ENCODE data around the gene TTC21A. TPM values are rescaled to one million over a fixed set of nuclear protein-coding genes. Genes with fewer than 3 reads are reported as not detected.

The TTC21A gene
- total and polyA plus RNA-seq, 2 of the 13 experiments (the other 11 are each of a cell fraction or from before 2014, with no cell fraction given) = 0.31 to 1.5 TPM

DNA sequence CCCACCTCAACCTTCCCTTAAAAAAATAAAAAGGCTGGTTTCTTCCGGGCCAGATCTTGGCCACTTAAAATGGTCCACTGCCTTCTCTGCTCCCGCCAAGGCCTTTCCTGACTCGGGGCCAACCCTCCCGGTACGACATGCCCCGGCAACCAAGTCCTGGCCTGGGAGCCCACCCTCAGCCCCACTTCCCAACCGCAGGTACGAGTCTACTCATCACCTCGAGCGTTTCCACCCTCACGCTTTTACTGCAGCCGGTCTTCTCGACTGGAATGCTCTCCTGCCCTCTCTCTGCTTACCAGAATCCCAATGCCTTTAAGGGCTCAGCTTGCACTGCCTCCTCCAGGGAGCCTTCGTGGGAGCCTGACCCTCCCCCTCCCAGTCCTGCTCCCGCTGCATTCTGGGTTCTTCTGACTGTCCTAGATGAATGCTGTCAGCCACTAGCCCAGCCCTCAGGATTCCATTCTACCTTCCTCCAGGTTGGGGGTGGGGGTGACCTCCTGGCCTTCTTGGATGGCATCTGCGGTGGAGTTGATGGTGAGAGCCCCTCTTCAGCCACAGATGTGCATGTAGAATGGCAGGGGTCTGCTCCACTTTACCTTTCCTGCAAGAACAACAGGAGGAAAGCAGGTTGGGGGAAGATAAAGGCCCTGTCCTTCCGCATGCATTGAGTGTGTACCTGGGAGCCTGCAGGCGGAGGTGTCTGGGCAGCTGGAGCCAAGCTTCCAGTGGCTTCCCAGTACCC is 47.0 kb downstream of the TTC21A start:
- Histone ChIP-seq H3K27ac (ENCODE audit: extremely low read length, insufficient read depth, low read length) (peak overlapping the region; percentile 73), H2AFZ (ENCODE audit: low read length) (no peak overlapping the region), H3K4me1 (ENCODE audit: insufficient read depth, low read length) (peaks cover 47% of the 10 kb centered on the region), H3K79me2 (ENCODE audit: insufficient read depth, low read length) (peaks cover 38% of the 10 kb centered on the region), H3K9ac (ENCODE audit: insufficient read depth, low read depth, low read length) (peak overlapping the region; percentile 84), H3K27me3 (ENCODE audit: control insufficient read depth in 1 of 2, insufficient read depth in 2 of 2, low read length in 2 of 2) (no peaks in the 10 kb centered on the region; a peak in 1 of 5 replicates), H3K4me3 (replicated peaks in 1 of 3; ENCODE audit: insufficient read depth in 1 of 3, low read depth in 2 of 3, low read length in 3 of 3) (peak overlapping the region; percentile 73 to 91 (median 84)), H3K9me3 (ENCODE audit: low read length) (no peaks in the 10 kb centered on the region), H3K36me3 (replicated peaks in 1 of 2; ENCODE audit: control insufficient read depth in 1 of 2, insufficient read depth in 2 of 2, low read length in 2 of 2) (peaks cover 0 to 1% of the 10 kb centered on the region in 2 experiments; a peak in 1 of 5 replicates), H4K20me1 (ENCODE audit: insufficient read depth, low read length) (peaks cover 31% of the 10 kb centered on the region), H3K4me2 (ENCODE audit: low read depth, low read length) (peak overlapping the region; percentile 87)
- intact Hi-C loops (cut with micrococcal nuclease; ENCODE audit: unreplicated experiment) = loop anchor here (1.0 kb wide), 1 partner anchor 23 kb away; no protein-coding TSS in a partner anchor
- in situ Hi-C loops (cut with HindIII; ENCODE audit: extremely low pct_ligation_motif_present, low pct_unique_long_range_greater_than_20kb) = no loop called here
- DNase-seq (ENCODE audit: low spot score) (peak; percentile 60), FAIRE-seq (no peak), ATAC-seq (peak; percentile 56)
- ChIA-PET POLR2A (interaction anchor here (1.2 kb wide), 1 partner anchor 23 kb away, joined by 5 read pairs; no protein-coding TSS in a partner anchor), CTCF (ENCODE audit: low intra/inter-chr PET ratio, low total read pairs) (no interaction called here)
- BruUV-seq (replicated peaks) = TSS peak; percentile 88
- WGBS (ENCODE audit: low lambda C conversion rate) = 3% methylated on average over 17 of the region's 18 CpGs
- TF ChIP-seq ZNF878 (CRISPR knock-in tag; IDR thresholded peaks at IDR 0.05) (no peak), CHCHD3 (CRISPR knock-in tag; IDR thresholded peaks at IDR 0.05) (no peak), MTA1 (CRISPR knock-in tag; IDR thresholded peaks at IDR 0.05; ENCODE audit: borderline replicate concordance) (0 out of 2 replicates have a peak, but pooled peaks have one; percentile 32), HDAC1 (CRISPR knock-in tag; IDR thresholded peaks at IDR 0.05) (peak; percentile 35; the same call in 1 of the 2 replicates), CENPT (CRISPR knock-in tag; IDR thresholded peaks at IDR 0.05; ENCODE audit: low read depth) (no peak), ZNF547 (CRISPR knock-in tag; IDR thresholded peaks at IDR 0.05) (0 out of 2 replicates have a peak, but pooled peaks have one; percentile 55), HIVEP1 (CRISPR knock-in tag; IDR thresholded peaks at IDR 0.05) (peak; percentile 46; the same call in 1 of the 2 replicates), ZNF670 (CRISPR knock-in tag; IDR thresholded peaks at IDR 0.05; ENCODE audit: borderline replicate concordance) (no peak), ZNF543 (CRISPR knock-in tag; IDR thresholded peaks at IDR 0.05) (no peak), CAMTA2 (CRISPR knock-in tag; IDR thresholded peaks at IDR 0.05; ENCODE audit: borderline replicate concordance) (0 out of 2 replicates have a peak, but pooled peaks have one; percentile 54), ZNF274 (CRISPR knock-in tag; IDR thresholded peaks at IDR 0.05) (no peak), POLR2AphosphoS5 (IDR thresholded peaks at IDR 0.05; ENCODE audit: low read depth, low read length) (peak; percentile 82), KAT7 (CRISPR knock-in tag; IDR thresholded peaks at IDR 0.05; ENCODE audit: borderline replicate concordance) (no peak), REPIN1 (CRISPR knock-in tag; IDR thresholded peaks at IDR 0.05; ENCODE audit: borderline replicate concordance, low read depth) (no peak), TOPORS (CRISPR knock-in tag; IDR thresholded peaks at IDR 0.05) (no peak), ZNF558 (CRISPR knock-in tag; IDR thresholded peaks at IDR 0.05; ENCODE audit: borderline replicate concordance) (no peak)
- TF ChIP-seq, protein P1, sequence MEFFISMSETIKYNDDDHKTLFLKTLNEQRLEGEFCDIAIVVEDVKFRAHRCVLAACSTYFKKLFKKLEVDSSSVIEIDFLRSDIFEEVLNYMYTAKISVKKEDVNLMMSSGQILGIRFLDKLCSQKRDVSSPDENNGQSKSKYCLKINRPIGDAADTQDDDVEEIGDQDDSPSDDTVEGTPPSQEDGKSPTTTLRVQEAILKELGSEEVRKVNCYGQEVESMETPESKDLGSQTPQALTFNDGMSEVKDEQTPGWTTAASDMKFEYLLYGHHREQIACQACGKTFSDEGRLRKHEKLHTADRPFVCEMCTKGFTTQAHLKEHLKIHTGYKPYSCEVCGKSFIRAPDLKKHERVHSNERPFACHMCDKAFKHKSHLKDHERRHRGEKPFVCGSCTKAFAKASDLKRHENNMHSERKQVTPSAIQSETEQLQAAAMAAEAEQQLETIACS (CRISPR knock-in tag; IDR thresholded peaks at IDR 0.05) = no peak
- TF ChIP-seq, protein P2, sequence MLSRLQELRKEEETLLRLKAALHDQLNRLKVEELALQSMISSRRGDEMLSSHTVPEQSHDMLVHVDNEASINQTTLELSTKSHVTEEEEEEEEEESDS (CRISPR knock-in tag; IDR thresholded peaks at IDR 0.05; ENCODE audit: borderline replicate concordance) = no peak
- TF ChIP-seq, protein P3, sequence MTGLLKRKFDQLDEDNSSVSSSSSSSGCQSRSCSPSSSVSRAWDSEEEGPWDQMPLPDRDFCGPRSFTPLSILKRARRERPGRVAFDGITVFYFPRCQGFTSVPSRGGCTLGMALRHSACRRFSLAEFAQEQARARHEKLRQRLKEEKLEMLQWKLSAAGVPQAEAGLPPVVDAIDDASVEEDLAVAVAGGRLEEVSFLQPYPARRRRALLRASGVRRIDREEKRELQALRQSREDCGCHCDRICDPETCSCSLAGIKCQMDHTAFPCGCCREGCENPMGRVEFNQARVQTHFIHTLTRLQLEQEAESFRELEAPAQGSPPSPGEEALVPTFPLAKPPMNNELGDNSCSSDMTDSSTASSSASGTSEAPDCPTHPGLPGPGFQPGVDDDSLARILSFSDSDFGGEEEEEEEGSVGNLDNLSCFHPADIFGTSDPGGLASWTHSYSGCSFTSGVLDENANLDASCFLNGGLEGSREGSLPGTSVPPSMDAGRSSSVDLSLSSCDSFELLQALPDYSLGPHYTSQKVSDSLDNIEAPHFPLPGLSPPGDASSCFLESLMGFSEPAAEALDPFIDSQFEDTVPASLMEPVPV (CRISPR knock-in tag; IDR thresholded peaks at IDR 0.05) = 0 out of 2 replicates have a peak, but pooled peaks have one; percentile 38
- TF ChIP-seq, protein P4, sequence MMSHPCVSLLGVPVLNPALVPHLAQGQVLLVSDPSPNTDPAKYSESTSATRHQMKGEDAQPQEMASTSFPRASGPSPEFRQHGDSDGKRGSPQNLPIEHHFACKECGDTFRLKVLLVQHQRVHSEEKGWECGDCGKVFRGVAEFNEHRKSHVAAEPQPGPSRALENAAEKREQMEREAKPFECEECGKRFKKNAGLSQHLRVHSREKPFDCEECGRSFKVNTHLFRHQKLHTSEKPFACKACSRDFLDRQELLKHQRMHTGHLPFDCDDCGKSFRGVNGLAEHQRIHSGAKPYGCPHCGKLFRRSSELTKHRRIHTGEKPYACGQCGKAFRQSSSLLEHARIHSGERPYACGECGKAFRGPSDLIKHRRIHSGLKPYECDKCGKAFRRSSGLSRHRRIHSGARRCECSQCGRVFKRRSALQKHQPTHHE (CRISPR knock-in tag; IDR thresholded peaks at IDR 0.05; ENCODE audit: borderline replicate concordance) = no peak

Measured in HepG2 (cell line).